HG02970 (cell line): Measurements from ENCODE around the gene HECTD2.

ENCODE experiments used
- ATAC-seq: cut with Tn5 transposase; IDR thresholded peaks from one replicate; pipeline ENCODE4 v1.9.1; 2021; ENCODE audit warnings: mild to moderate bottlenecking, moderate library complexity, moderate number of reproducible peaks; ENCODE audit not compliant: unreplicated experiment, low FRiP score

The HECTD2 gene

GRCh38 chr10:91471602-91472001, 61.5 kb downstream of the HECTD2 start:
- no peak for ATAC-seq

GRCh38 chr10:91472911-91473310, 62.8 kb downstream of the HECTD2 start:
- no peak for ATAC-seq

GRCh38 chr10:91474009-91474408, 63.9 kb downstream of the HECTD2 start:
- ATAC-seq: no peak

GRCh38 chr10:91477236-91477635, 67.1 kb downstream of the HECTD2 start:
- ATAC-seq: no peak

- no peak for ATAC-seq
Observed at GRCh38 chr10:91479583-91479982, 69.4 kb downstream of the HECTD2 start.

- ATAC-seq: no peak
Observed at GRCh38 chr10:91487911-91488582, 77.9 kb downstream of the HECTD2 start.

- ATAC-seq: no peak
Observed at GRCh38 chr10:91493313-91493712, 83.2 kb downstream of the HECTD2 start.

- no peak for ATAC-seq
Observed at GRCh38 chr10:91495402-91495801, 85.3 kb downstream of the HECTD2 start.

GRCh38 chr10:91496016-91496415, 85.9 kb downstream of the HECTD2 start:
- ATAC-seq: no peak

GRCh38 chr10:91511549-91512330, 101.6 kb downstream of the HECTD2 start:
- no peak for ATAC-seq

GRCh38 chr10:91512458-91512857, 102.3 kb downstream of the HECTD2 start:
- no peak for ATAC-seq

- ATAC-seq: no peak
Observed at GRCh38 chr10:91513598-91514424, 103.7 kb downstream of the HECTD2 start.

- no peak for ATAC-seq
Observed at GRCh38 chr10:91514787-91515186, 104.6 kb downstream of the HECTD2 start.

- ATAC-seq: no peak
Observed at GRCh38 chr10:91517394-91517793, 107.2 kb downstream of the HECTD2 start.

- ATAC-seq: no peak
Observed at GRCh38 chr10:91519899-91520514, 109.9 kb downstream of the HECTD2 start.

- ATAC-seq: no peak
Observed at GRCh38 chr10:91520661-91521060, 110.5 kb downstream of the HECTD2 start.

- ATAC-seq: no peak
Observed at GRCh38 chr10:91521439-91521838, 111.3 kb downstream of the HECTD2 start.

GRCh38 chr10:91525896-91526712, 116.0 kb downstream of the HECTD2 start:
- ATAC-seq: no peak

GRCh38 chr10:91528080-91528479, 117.9 kb downstream of the HECTD2 start:
- ATAC-seq: no peak

- no peak for ATAC-seq
Observed at GRCh38 chr10:91528768-91529167, 118.6 kb downstream of the HECTD2 start.
